GM18526 (cell line): ENCODE data around the gene TSC2.
"Not testable (repeated sequence)": the region's sequence is repeated elsewhere in the genome, so short reads cannot be mapped to it uniquely, and the experiment has no call there.

Source experiments
- POLR2A ChIP-seq: IDR thresholded peaks from 3 replicates; pipeline ENCODE4 v1.6.1; 2011; ENCODE audit not compliant: insufficient read length; ENCODE audit errors: extremely low read depth

Gene TSC2

GRCh38 chr16:2090481-2090776 lies 42.6 kb downstream of the TSC2 start:
- TF ChIP-seq POLR2A: no peak

DNA sequence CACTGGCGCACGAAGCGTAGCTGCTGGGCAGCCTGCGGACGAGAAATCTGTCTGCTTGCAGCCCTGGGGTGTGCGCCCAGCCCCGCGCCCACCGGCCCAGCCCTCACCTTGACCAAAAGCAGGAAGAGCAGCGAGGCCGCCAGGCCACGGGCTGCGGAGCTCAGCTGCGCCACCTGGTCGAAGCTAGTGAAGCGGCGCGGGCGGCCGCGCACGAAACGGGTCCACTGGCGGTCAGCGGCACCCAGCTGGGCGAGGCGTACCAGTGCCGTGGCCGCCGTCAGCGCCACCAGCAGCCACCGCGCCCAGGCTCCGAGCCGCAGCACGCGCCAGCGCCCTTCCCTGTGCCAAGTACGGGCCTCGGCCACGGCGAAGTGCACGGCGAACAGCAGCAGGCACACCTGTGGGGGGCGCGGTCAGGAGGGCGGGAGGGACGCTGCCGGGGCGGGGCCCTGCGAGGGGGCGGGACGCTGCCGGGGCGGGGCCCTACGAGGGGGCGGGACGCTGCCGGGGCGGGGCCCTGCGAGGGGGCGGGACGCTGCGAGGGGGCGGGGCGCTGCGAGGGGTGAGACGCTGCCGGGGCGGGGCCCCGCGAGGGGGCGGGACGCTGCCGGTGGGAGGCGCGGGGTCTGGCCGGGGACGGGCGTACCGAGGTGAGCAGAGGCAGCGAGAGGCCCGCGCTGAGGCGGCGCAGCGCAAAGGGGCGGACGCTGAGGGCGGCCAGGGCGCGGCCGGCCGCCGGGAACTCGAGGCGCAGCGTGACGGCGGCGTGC lies 43.2 kb downstream of the TSC2 start:
- no peak for TF ChIP-seq POLR2A

- no peak for TF ChIP-seq POLR2A
Observed at GRCh38 chr16:2091547-2092255, 43.9 kb downstream of the TSC2 start.

GRCh38 chr16:2092256-2092620 lies 44.5 kb downstream of the TSC2 start:
- no peak for TF ChIP-seq POLR2A

GRCh38 chr16:2092866-2093265 lies 45.1 kb downstream of the TSC2 start:
- no peak for TF ChIP-seq POLR2A

DNA sequence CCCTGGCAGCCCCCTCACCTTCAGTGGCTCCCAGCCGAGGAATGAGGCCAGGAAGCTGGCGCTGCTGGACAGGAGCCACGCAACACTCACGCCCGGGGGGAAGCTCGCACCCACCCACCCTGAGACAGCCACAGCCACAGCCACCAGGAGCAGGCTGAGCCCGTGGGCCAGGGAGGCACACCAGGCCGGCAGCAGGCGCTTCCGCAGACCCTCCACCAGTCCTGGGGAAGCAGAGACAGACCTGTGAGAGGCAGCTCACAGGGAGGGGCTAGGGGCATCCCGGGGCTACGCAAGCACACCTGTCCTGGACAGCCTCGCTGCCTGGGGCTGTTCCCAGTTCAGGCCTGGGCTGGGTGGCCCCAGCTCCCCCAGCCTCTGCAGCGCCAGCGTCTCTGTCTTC lies 46.0 kb downstream of the TSC2 start:
- TF ChIP-seq POLR2A: no peak

- no peak for TF ChIP-seq POLR2A
Observed at GRCh38 chr16:2095315-2095853, 47.6 kb downstream of the TSC2 start.

- TF ChIP-seq POLR2A: no peak
Observed at GRCh38 chr16:2095918-2096582, 48.3 kb downstream of the TSC2 start.

- TF ChIP-seq POLR2A: no peak
Observed at GRCh38 chr16:2096853-2097595, 49.2 kb downstream of the TSC2 start.

DNA sequence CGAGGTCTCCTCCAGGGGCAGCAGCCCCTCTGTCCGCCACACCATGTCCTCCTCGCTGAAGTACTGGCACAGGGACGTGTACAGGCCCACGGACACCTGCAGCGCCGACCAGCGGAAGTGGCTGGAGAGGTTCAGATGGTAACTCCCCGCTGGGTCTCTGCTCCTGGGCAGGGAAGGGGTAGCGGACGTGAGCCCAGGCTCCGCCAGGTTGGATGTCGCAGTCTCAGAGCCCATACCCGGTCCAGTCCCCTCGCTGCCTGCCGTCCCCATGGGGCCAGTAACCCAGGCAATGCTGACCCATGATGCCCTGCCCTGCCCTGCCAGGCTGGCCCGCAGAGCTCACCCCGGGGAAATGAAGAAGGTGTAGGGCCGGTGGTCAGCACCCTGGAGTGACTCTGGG lies 54.7 kb downstream of the TSC2 start:
- no peak for TF ChIP-seq POLR2A

GRCh38 chr16:2115591-2115973 lies 67.8 kb downstream of the TSC2 start:
- TF ChIP-seq POLR2A: no peak

DNA sequence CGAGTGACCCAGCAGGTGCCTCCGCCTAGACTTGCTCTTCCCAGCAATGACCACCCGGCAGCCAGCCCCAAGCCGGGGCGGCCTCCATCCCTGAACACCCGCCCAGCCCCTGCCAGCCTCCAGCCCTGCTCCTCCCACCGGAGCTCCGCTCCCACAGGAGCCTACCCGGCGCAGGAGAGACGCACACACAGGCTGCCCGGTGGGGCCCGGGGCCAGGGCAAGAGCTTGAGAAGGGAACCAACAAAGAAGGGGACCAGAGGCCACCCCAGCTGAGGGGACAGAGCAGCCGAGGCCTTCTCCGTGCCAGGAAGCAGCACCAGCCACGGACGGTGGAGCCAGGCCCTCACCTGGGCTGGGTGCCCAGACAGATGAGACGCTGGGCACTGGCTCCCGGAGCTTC lies 74.1 kb downstream of the TSC2 start:
- TF ChIP-seq POLR2A: no peak

GRCh38 chr16:2122429-2122828 lies 74.6 kb downstream of the TSC2 start:
- no peak for TF ChIP-seq POLR2A

DNA sequence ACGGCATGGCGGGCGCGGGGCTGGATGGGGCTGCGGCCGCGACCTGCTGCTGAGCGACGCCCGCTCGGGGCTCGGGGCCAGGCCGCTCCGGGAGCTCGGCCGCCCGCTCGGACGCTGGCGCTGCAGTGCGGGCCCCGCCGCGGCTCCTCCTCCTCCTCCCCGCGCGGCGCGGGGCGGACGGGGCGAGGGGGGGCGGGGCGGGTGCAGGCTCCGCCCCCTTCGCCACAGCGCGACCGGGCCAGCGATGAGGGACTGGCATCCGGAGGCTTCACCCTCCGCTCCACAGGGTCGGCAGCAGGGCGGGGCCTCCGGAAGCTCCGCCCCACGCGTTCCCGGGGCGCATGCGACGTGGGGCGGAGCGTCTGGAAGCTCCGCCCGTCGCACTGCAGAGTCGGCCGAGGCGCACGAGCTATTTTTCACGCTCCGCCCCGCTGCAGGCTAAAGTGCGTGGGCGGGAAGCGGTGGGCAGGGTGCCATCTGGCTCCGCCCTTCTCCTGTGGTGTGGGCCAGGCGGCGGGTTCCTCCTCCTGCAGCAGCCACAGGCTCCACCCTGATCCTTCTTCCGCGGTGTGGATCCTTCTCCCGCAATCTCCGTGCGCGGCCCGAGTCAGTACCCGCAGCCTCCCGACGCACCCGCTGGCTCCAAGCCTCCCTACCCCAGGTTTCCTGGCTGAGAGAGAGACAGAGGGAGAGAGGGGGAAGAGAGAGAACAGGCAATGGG lies 88.1 kb downstream of the TSC2 start, which contains the start of gene PKD1:
Gene PKD1, minus strand, starts transcription at position 129 of the 721 bp plus-strand sequence. CDS start 209 bp downstream, outside the sequence.
- not testable (repeated sequence) for TF ChIP-seq POLR2A
